OCI-LY7 (cell line): ENCODE data around the gene TESK1. TPM values are rescaled to one million over a fixed set of nuclear protein-coding genes. Genes with fewer than 3 reads are reported as not detected.

Experiments used
- BruUV-seq: library from RNA; stranded (reverse); fragments of 400-500 nt; replicated peaks from 2 replicates; lab custom pipeline; 2021; lab: Mats Ljungman, UMichigan
- CTCF ChIA-PET: fragments of 300-600 bp; sonication (Branson Sonifier 250); formaldehyde crosslinking; loops from one replicate; lab custom pipeline; 2022; ENCODE audit warnings: antibody characterized with exemption; ENCODE audit not compliant: unreplicated experiment; lab: Charles Lee
- POLR2A ChIA-PET: fragments of 300-600 bp; sonication (Branson Sonifier 250); formaldehyde crosslinking; loops from one replicate; lab custom pipeline; 2022; ENCODE audit warnings: antibody characterized with exemption; lab: Charles Lee
- DNase-seq: peaks from one replicate; pipeline ENCODE4 v3.0.0-alpha.2; 2015; ENCODE audit warnings: low spot score
- H2AFZ ChIP-seq: fragments of 200-600 bp; sonication (generic), shearing (Covaris generic); 2 replicates; pipeline ENCODE4 v1.6.1; 2014; ENCODE audit warnings: mild to moderate bottlenecking, antibody characterized with exemption, low read length, moderate library complexity
- H3K27ac ChIP-seq: fragments of 200-600 bp; sonication (generic); 2 replicates; pipeline ENCODE4 v1.5.1; 2014; ENCODE audit warnings: mixed run types, low read depth, mild to moderate bottlenecking, moderate library complexity, low read length, inconsistent platforms; ENCODE audit not compliant: poor library complexity, severe bottlenecking
- H3K36me3 ChIP-seq: fragments of 200-600 bp; sonication (generic); 2 replicates; pipeline ENCODE4 v1.6.1; 2014; ENCODE audit warnings: mild to moderate bottlenecking, antibody characterized with exemption, low read length, moderate library complexity, mixed read lengths; ENCODE audit not compliant: insufficient read depth
- H3K4me1 ChIP-seq: fragments of 200-600 bp; sonication (generic); 2 replicates; pipeline ENCODE4 v1.5.1; 2014; ENCODE audit warnings: mild to moderate bottlenecking, low read length; ENCODE audit not compliant: insufficient read depth, poor library complexity, severe bottlenecking
- H3K4me2 ChIP-seq: fragments of 200-600 bp; sonication (generic); 2 replicates; pipeline ENCODE4 v1.6.1; 2014; ENCODE audit warnings: mild to moderate bottlenecking, low read length
- H3K4me3 ChIP-seq: fragments of 200-600 bp; sonication (generic); 2 replicates; pipeline ENCODE4 v1.5.1; 2014; ENCODE audit warnings: mild to moderate bottlenecking, low read depth, low read length; ENCODE audit not compliant: poor library complexity, severe bottlenecking
- H3K79me2 ChIP-seq: fragments of 200-600 bp; sonication (generic); 2 replicates; pipeline ENCODE4 v1.6.1; 2016; ENCODE audit warnings: low read depth, mild to moderate bottlenecking, low read length, moderate library complexity, mixed read lengths; ENCODE audit not compliant: insufficient read depth
- H3K9me2 ChIP-seq: fragments of 200-600 bp; sonication (generic); 2 replicates; pipeline ENCODE4 v1.6.1; 2016; ENCODE audit warnings: mild to moderate bottlenecking, low read length, mixed read lengths; ENCODE audit not compliant: insufficient read depth
- H3K9me3 ChIP-seq: fragments of 200-600 bp; sonication (generic); 2 replicates; pipeline ENCODE4 v1.6.1; 2014; ENCODE audit warnings: mild to moderate bottlenecking, mixed run types, low read length, mixed read lengths
- H4K20me1 ChIP-seq: fragments of 200-600 bp; sonication (generic); 2 replicates; pipeline ENCODE4 v1.6.1; 2014; ENCODE audit warnings: mild to moderate bottlenecking, antibody characterized with exemption, low read length, moderate library complexity, mixed read lengths; ENCODE audit not compliant: insufficient read depth
- CTCF ChIP-seq: fragments of 200-600 bp; sonication (generic); conservative IDR thresholded peaks from 2 replicates; pipeline ENCODE4 v1.5.1; 2014; ENCODE audit warnings: mild to moderate bottlenecking, antibody characterized with exemption, low read length, moderate library complexity, mixed read lengths
- EZH2phosphoT487 ChIP-seq: fragments of 200-600 bp; sonication (generic); IDR thresholded peaks from 2 replicates; pipeline ENCODE4 v1.6.1; 2018; ENCODE audit warnings: low read depth, borderline replicate concordance, mild to moderate bottlenecking, mixed run types, antibody characterized with exemption, low read length, moderate library complexity, mixed read lengths
- intact Hi-C: fragments of 100-400 bp; cut with micrococcal nuclease; formaldehyde crosslinking; loops from one replicate; pipeline ENCODE4 v1.10.0; 2022; ENCODE audit not compliant: unreplicated experiment
- total RNA-seq, 2 experiments: library from RNA; depleted of rRNA in 1 of 2; stranded (reverse); fragments of >200 nt in 1 of 2; shearing (Covaris generic) in 1 of 2; gene quantifications; 2 replicates each; pipeline ENCODE4 v1.2.3, GENCODE V29; 2014 to 2022

TESK1 gene
- total RNA-seq, 2 experiments from 2014 or later = 15.0 to 42.2 TPM

- H3K9me2 ChIP-seq = no peaks in the 10 kb centered on the region
- H3K4me3 ChIP-seq = no peak overlapping the region
- no peak for TF ChIP-seq EZH2phosphoT487
- no peak for TF ChIP-seq CTCF
- H3K36me3 ChIP-seq = peaks cover 63% of the 10 kb centered on the region
- no peak overlapping the region for H2AFZ ChIP-seq
- POLR2A ChIA-PET = interaction anchor here (0.6 to 1.7 kb wide), 4 partner anchors 34 to 73 kb away, joined by 3 read pairs; partner anchors contain the start of gene SIT1
- no TSS peak for BruUV-seq
- H3K4me2 ChIP-seq = no peak overlapping the region
- H4K20me1 ChIP-seq = no peaks in the 10 kb centered on the region
- intact Hi-C loops = no loop called here
- H3K4me1 ChIP-seq = peaks cover 32% of the 10 kb centered on the region
- H3K79me2 ChIP-seq = peaks cover 5% of the 10 kb centered on the region; the same call in 1 of the 2 replicates
- CTCF ChIA-PET = interaction anchor here (1.0 kb wide), 1 partner anchor 7 kb away, joined by 3 read pairs; no protein-coding TSS in a partner anchor
- DNase-seq = no peak
- H3K27ac ChIP-seq = no peak overlapping the region
- no peaks in the 10 kb centered on the region for H3K9me3 ChIP-seq
Observed at GRCh38 chr9:35612843-35613242, 7.8 kb downstream of the TESK1 start.

GRCh38 chr9:35615981-35616680 is 11.1 kb downstream of the TESK1 start:
- TF ChIP-seq CTCF (no peak), EZH2phosphoT487 (no peak)
- Histone ChIP-seq H3K4me1 (peaks cover 63% of the 10 kb centered on the region), H3K9me2 (no peaks in the 10 kb centered on the region), H3K27ac (peak overlapping the region; percentile 92), H3K36me3 (peaks cover 33% of the 10 kb centered on the region), H2AFZ (peak overlapping the region; percentile 25; the same call in 1 of the 2 replicates), H3K4me3 (peak overlapping the region; percentile 69), H3K4me2 (peak overlapping the region; percentile 90), H3K9me3 (no peaks in the 10 kb centered on the region), H4K20me1 (no peaks in the 10 kb centered on the region), H3K79me2 (peaks cover 6% of the 10 kb centered on the region; the same call in 1 of the 2 replicates)
- POLR2A ChIA-PET = interaction anchor here (0.5 to 11.0 kb wide), 4 partner anchors 11 to 47 kb away, joined by 3 to 110 read pairs (median 16); partner anchors contain the start of genes ARHGEF39 and SIT1
- BruUV-seq = no TSS peak
- intact Hi-C loops = loop anchor here (5.0 kb wide), 2 partner anchors 141 to 499 kb away; partner anchors contain the start of gene ATOSB
- CTCF ChIA-PET = interaction anchor here (0.8 to 1.1 kb wide), 3 partner anchors 16 to 112 kb away, joined by 3 to 7 read pairs (median 3); no protein-coding TSS in a partner anchor
- no peak for DNase-seq
